GM12878 (cell line): ENCODE results near the gene NT5C1A.

Source experiments
- CHD2 ChIP-seq: IDR thresholded peaks from 2 replicates; pipeline ENCODE4 v1.6.1; 2011; ENCODE audit warnings: low read depth, low read length, improper control_type of control experiment, borderline replicate concordance
- ELK1 ChIP-seq: IDR thresholded peaks from 2 replicates; pipeline ENCODE4 v1.6.1; 2012; ENCODE audit warnings: low read depth, low read length, improper control_type of control experiment
- LARP7 ChIP-seq: fragments of 450-650 bp; IDR thresholded peaks from 2 replicates; pipeline ENCODE4 v1.6.1; 2017; ENCODE audit warnings: mild to moderate bottlenecking
- MAX ChIP-seq: IDR thresholded peaks from 2 replicates; pipeline ENCODE4 v1.6.1; 2012; ENCODE audit warnings: low read depth, low read length, improper control_type of control experiment
- POLR2AphosphoS5 ChIP-seq: IDR thresholded peaks from 2 replicates; pipeline ENCODE4 v1.6.1; 2011; ENCODE audit warnings: mild to moderate bottlenecking, low read length, inconsistent platforms
- TAF1 ChIP-seq: IDR thresholded peaks from 2 replicates; pipeline ENCODE4 v1.6.1; 2011; ENCODE audit warnings: mild to moderate bottlenecking, low read depth, low read length, borderline replicate concordance
- TARDBP ChIP-seq: IDR thresholded peaks from 2 replicates; pipeline ENCODE4 v1.6.1; 2016; ENCODE audit warnings: borderline replicate concordance
- TF ChIP-seq, protein P1 (sequence below): fragments of 450-650 bp; formaldehyde crosslinking; IDR thresholded peaks from 2 replicates; pipeline ENCODE4 v1.4.0; 2020; ENCODE audit warnings: mild to moderate bottlenecking, moderate library complexity
- TF ChIP-seq, protein P2 (sequence below), 3 experiments: IDR thresholded peaks in 2 of 3; conservative IDR thresholded peaks in 1 of 3; 2 replicates each; pipeline ENCODE4 v1.5.1; 2011; ENCODE audit warnings: low read depth in 3 of 3, low read length in 3 of 3, mild to moderate bottlenecking in 3 of 3, control low read depth in 2 of 3, moderate library complexity in 2 of 3, inconsistent platforms in 1 of 3, mixed read lengths in 1 of 3; ENCODE audit not compliant: control insufficient read depth in 2 of 3, insufficient read depth in 1 of 3; ENCODE audit errors: extremely low read depth in 1 of 3
- TF ChIP-seq, protein P3 (sequence below): IDR thresholded peaks from 2 replicates; pipeline ENCODE4 v1.6.1; 2012; ENCODE audit warnings: mild to moderate bottlenecking, low read depth, low read length

DNA sequence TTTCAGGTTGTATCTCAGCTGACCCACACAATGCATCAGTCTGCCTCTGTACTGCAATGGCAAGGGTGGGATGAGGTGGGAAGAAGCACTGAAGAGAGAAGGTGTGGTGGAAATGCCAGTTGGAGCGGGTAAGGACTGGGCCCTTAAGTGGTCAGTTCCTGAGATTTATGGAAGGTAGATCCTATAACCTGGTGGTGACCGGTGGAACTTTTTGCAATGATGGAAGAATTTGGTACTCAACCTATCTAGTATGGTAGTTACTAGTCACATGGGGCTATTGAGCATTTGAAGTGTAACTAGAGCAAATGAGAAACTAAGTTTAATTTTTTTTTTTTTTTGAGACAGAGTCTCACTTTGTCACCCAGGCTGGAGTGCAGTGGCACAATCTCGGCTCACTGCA, 27.5 kb upstream of the NT5C1A start:
- TF ChIP-seq, protein P1, sequence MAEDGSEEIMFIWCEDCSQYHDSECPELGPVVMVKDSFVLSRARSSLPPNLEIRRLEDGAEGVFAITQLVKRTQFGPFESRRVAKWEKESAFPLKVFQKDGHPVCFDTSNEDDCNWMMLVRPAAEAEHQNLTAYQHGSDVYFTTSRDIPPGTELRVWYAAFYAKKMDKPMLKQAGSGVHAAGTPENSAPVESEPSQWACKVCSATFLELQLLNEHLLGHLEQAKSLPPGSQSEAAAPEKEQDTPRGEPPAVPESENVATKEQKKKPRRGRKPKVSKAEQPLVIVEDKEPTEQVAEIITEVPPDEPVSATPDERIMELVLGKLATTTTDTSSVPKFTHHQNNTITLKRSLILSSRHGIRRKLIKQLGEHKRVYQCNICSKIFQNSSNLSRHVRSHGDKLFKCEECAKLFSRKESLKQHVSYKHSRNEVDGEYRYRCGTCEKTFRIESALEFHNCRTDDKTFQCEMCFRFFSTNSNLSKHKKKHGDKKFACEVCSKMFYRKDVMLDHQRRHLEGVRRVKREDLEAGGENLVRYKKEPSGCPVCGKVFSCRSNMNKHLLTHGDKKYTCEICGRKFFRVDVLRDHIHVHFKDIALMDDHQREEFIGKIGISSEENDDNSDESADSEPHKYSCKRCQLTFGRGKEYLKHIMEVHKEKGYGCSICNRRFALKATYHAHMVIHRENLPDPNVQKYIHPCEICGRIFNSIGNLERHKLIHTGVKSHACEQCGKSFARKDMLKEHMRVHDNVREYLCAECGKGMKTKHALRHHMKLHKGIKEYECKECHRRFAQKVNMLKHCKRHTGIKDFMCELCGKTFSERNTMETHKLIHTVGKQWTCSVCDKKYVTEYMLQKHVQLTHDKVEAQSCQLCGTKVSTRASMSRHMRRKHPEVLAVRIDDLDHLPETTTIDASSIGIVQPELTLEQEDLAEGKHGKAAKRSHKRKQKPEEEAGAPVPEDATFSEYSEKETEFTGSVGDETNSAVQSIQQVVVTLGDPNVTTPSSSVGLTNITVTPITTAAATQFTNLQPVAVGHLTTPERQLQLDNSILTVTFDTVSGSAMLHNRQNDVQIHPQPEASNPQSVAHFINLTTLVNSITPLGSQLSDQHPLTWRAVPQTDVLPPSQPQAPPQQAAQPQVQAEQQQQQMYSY (CRISPR knock-in tag) = no peak
- TF ChIP-seq, protein P2, sequence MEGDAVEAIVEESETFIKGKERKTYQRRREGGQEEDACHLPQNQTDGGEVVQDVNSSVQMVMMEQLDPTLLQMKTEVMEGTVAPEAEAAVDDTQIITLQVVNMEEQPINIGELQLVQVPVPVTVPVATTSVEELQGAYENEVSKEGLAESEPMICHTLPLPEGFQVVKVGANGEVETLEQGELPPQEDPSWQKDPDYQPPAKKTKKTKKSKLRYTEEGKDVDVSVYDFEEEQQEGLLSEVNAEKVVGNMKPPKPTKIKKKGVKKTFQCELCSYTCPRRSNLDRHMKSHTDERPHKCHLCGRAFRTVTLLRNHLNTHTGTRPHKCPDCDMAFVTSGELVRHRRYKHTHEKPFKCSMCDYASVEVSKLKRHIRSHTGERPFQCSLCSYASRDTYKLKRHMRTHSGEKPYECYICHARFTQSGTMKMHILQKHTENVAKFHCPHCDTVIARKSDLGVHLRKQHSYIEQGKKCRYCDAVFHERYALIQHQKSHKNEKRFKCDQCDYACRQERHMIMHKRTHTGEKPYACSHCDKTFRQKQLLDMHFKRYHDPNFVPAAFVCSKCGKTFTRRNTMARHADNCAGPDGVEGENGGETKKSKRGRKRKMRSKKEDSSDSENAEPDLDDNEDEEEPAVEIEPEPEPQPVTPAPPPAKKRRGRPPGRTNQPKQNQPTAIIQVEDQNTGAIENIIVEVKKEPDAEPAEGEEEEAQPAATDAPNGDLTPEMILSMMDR (IDR thresholded peaks at IDR 0.05 in 2 of 3, conservative IDR thresholded peaks at IDR 0.05 in 1 of 3; ENCODE audit: control insufficient read depth in 2 of 3, extremely low read depth in 1 of 3, insufficient read depth in 1 of 3, low read depth in 3 of 3, low read length in 3 of 3) = no peak
- TF ChIP-seq TARDBP (no peak), TAF1 (no peak), POLR2AphosphoS5 (no peak), LARP7 (no peak), MAX (no peak), ELK1 (no peak), CHD2 (no peak)
- TF ChIP-seq, protein P3, sequence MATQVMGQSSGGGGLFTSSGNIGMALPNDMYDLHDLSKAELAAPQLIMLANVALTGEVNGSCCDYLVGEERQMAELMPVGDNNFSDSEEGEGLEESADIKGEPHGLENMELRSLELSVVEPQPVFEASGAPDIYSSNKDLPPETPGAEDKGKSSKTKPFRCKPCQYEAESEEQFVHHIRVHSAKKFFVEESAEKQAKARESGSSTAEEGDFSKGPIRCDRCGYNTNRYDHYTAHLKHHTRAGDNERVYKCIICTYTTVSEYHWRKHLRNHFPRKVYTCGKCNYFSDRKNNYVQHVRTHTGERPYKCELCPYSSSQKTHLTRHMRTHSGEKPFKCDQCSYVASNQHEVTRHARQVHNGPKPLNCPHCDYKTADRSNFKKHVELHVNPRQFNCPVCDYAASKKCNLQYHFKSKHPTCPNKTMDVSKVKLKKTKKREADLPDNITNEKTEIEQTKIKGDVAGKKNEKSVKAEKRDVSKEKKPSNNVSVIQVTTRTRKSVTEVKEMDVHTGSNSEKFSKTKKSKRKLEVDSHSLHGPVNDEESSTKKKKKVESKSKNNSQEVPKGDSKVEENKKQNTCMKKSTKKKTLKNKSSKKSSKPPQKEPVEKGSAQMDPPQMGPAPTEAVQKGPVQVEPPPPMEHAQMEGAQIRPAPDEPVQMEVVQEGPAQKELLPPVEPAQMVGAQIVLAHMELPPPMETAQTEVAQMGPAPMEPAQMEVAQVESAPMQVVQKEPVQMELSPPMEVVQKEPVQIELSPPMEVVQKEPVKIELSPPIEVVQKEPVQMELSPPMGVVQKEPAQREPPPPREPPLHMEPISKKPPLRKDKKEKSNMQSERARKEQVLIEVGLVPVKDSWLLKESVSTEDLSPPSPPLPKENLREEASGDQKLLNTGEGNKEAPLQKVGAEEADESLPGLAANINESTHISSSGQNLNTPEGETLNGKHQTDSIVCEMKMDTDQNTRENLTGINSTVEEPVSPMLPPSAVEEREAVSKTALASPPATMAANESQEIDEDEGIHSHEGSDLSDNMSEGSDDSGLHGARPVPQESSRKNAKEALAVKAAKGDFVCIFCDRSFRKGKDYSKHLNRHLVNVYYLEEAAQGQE = no peak
